ENCODE results near the gene MRPL37.

Gene MRPL37

GRCh38 chr1:54156986-54157385 lies 43.0 kb upstream of the MRPL37 start:
- no peak overlapping the region for H3K4me3 ChIP-seq (ENCODE audit: low read depth, low read length)
- POLR2A ChIA-PET = no interaction called here
- CTCF ChIA-PET = no interaction called here
- no peak for TF ChIP-seq CTCF (IDR thresholded peaks at IDR 0.05; ENCODE audit: insufficient read depth, low read length, missing control alignments)
- DNase-seq (ENCODE audit: low read depth, low spot score) = no peak

GRCh38 chr1:54157401-54157800 lies 42.6 kb upstream of the MRPL37 start:
- TF ChIP-seq CTCF (IDR thresholded peaks at IDR 0.05; ENCODE audit: insufficient read depth, low read length, missing control alignments) = no peak
- POLR2A ChIA-PET = no interaction called here
- DNase-seq (ENCODE audit: low read depth, low spot score) = no peak
- H3K4me3 ChIP-seq (ENCODE audit: low read depth, low read length) = no peak overlapping the region
- CTCF ChIA-PET = no interaction called here

- TF ChIP-seq CTCF (IDR thresholded peaks at IDR 0.05; ENCODE audit: insufficient read depth, low read length, missing control alignments) = no peak
- H3K4me3 ChIP-seq (ENCODE audit: low read depth, low read length) = no peak overlapping the region
- CTCF ChIA-PET = no interaction called here
- no peak for DNase-seq (ENCODE audit: low read depth, low spot score)
- POLR2A ChIA-PET = no interaction called here
Measured at GRCh38 chr1:54158071-54158470, 41.9 kb upstream of the MRPL37 start.

- no peak for TF ChIP-seq CTCF (IDR thresholded peaks at IDR 0.05; ENCODE audit: insufficient read depth, low read length, missing control alignments)
- H3K4me3 ChIP-seq (ENCODE audit: low read depth, low read length) = no peak overlapping the region
- CTCF ChIA-PET = no interaction called here
- POLR2A ChIA-PET = no interaction called here
- DNase-seq (ENCODE audit: low read depth, low spot score) = no peak
Measured at GRCh38 chr1:54159733-54160316, 40.1 kb upstream of the MRPL37 start.

GRCh38 chr1:54160351-54160750 lies 39.6 kb upstream of the MRPL37 start:
- POLR2A ChIA-PET = no interaction called here
- H3K4me3 ChIP-seq (ENCODE audit: low read depth, low read length) = no peak overlapping the region
- CTCF ChIA-PET = no interaction called here
- no peak for DNase-seq (ENCODE audit: low read depth, low spot score)
- TF ChIP-seq CTCF (IDR thresholded peaks at IDR 0.05; ENCODE audit: insufficient read depth, low read length, missing control alignments) = no peak

GRCh38 chr1:54161495-54162168 lies 38.3 kb upstream of the MRPL37 start:
- TF ChIP-seq CTCF (IDR thresholded peaks at IDR 0.05; ENCODE audit: insufficient read depth, low read length, missing control alignments) = no peak
- ChIA-PET CTCF (no interaction called here), POLR2A (no interaction called here)
- no peak for DNase-seq (ENCODE audit: low read depth, low spot score)
- no peak overlapping the region for H3K4me3 ChIP-seq (ENCODE audit: low read depth, low read length)
